ENCODE measurements around the gene VAV3. TPM values are rescaled to one million over a fixed set of nuclear protein-coding genes. Genes with fewer than 3 reads are reported as not detected.

Gene VAV3, protein sequence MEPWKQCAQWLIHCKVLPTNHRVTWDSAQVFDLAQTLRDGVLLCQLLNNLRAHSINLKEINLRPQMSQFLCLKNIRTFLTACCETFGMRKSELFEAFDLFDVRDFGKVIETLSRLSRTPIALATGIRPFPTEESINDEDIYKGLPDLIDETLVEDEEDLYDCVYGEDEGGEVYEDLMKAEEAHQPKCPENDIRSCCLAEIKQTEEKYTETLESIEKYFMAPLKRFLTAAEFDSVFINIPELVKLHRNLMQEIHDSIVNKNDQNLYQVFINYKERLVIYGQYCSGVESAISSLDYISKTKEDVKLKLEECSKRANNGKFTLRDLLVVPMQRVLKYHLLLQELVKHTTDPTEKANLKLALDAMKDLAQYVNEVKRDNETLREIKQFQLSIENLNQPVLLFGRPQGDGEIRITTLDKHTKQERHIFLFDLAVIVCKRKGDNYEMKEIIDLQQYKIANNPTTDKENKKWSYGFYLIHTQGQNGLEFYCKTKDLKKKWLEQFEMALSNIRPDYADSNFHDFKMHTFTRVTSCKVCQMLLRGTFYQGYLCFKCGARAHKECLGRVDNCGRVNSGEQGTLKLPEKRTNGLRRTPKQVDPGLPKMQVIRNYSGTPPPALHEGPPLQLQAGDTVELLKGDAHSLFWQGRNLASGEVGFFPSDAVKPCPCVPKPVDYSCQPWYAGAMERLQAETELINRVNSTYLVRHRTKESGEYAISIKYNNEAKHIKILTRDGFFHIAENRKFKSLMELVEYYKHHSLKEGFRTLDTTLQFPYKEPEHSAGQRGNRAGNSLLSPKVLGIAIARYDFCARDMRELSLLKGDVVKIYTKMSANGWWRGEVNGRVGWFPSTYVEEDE
- 1 to 10 TPM; 5.3 to 6.2 TPM for total RNA-seq

DNA sequence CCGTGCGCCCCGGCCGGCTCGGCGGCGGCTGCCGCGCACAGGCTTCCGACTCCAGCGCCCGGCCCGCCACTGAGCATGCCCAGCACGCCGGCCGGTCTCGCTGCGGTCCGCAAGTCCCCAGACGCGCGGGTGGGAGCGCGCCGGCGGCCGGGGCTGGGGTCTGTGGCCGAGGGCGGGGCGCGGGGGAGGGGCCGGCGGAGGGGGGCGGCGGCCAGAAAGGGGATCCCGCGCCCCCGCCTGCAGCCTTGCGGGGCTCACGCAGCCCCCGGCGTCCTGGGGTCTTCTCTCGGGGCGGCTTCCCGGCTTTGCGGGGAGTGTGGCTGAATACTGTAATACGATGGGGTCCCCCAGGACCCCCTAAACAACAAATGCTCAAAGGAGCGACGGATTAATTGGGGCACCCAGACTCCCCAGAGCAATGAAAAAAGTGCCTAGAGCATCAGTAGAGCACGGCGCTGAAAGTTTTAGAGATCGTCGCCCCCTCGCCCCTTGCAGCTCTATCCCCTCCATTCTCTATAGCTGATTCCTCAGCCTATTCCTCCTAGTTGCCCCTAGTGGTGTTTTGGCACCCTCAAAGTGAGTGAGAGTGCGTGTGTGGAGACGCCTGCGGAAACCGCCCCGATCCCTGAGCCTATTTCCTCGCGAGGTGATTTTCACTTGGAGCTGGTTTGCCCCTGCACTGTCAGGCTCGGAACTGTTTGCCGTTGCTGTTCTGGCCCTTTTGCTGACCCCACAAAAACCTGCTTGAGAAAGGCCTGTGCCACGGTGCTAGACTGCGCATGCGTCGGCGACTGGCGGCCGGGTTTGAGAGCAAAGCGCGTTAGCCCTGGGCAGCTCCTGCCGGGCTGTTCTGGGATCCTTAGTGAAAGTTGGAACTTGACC, at the start of gene VAV3:
TSS of gene VAV3 (minus strand) at position 71 of the 882 bp plus-strand sequence. CDS start 311 bp downstream, outside the sequence.
- intact Hi-C loops (cut with micrococcal nuclease) = no loop called here
- peaks cover 3% of the 10 kb centered on the region for H3K9me3 Mint-ChIP-seq
- no peaks in the 10 kb centered on the region for H3K36me3 Mint-ChIP-seq (ENCODE audit: low read depth)
- POLR2A ChIA-PET = interaction anchor here (1.1 to 2.4 kb wide), 5 partner anchors 9 to 178 kb away, joined by 3 to 9 read pairs (median 6); no protein-coding TSS in a partner anchor
- peak within 1 kb of the TSS; percentile 98 for H3K27ac Mint-ChIP-seq
- CTCF ChIA-PET = interaction anchor here (0.6 to 2.5 kb wide), 21 partner anchors 10 to 183 kb away, joined by 3 to 23 read pairs (median 4); no protein-coding TSS in a partner anchor
- peaks cover 23% of the 10 kb centered on the region for H3K4me1 Mint-ChIP-seq (ENCODE audit: low read depth)
- DNase-seq (peak; percentile 80), ATAC-seq (peak; percentile 55)
- peak within 1 kb of the TSS; percentile 93 for H3K4me3 Mint-ChIP-seq
- H3K27me3 Mint-ChIP-seq = no peaks in the 10 kb centered on the region
- TF ChIP-seq, protein P1, sequence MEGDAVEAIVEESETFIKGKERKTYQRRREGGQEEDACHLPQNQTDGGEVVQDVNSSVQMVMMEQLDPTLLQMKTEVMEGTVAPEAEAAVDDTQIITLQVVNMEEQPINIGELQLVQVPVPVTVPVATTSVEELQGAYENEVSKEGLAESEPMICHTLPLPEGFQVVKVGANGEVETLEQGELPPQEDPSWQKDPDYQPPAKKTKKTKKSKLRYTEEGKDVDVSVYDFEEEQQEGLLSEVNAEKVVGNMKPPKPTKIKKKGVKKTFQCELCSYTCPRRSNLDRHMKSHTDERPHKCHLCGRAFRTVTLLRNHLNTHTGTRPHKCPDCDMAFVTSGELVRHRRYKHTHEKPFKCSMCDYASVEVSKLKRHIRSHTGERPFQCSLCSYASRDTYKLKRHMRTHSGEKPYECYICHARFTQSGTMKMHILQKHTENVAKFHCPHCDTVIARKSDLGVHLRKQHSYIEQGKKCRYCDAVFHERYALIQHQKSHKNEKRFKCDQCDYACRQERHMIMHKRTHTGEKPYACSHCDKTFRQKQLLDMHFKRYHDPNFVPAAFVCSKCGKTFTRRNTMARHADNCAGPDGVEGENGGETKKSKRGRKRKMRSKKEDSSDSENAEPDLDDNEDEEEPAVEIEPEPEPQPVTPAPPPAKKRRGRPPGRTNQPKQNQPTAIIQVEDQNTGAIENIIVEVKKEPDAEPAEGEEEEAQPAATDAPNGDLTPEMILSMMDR (IDR thresholded peaks at IDR 0.05) = peak; percentile 44

DNA sequence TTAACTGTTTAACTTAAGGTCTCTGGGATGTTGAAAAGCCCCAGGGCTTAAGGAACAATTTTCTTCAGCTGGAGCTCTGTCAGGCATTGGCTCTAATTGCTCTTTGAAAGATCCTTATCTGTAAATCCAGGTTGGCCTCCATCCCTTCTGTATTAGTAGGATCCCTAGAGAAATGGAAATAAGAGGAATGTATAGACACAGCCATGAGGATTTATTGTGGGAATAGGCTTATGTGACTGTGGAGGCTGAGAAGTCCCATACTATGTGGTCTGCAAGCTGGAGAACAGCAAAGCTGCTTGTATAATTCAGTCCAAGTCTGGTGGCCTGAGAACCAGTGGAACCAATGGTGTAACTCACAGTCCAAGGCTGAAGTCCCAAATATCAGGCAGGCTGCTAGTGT, 47.6 kb upstream of the VAV3 start:
- ATAC-seq (no peak), DNase-seq (no peak)
- Mint-ChIP-seq H3K27ac (no peak overlapping the region), H3K4me3 (no peak overlapping the region), H3K27me3 (no peaks in the 10 kb centered on the region), H3K36me3 (ENCODE audit: low read depth) (no peaks in the 10 kb centered on the region), H3K4me1 (ENCODE audit: low read depth) (peaks cover 21% of the 10 kb centered on the region), H3K9me3 (no peaks in the 10 kb centered on the region)
- TF ChIP-seq, protein P1 (IDR thresholded peaks at IDR 0.05) = no peak
- POLR2A ChIA-PET = no interaction called here
- intact Hi-C loops (cut with micrococcal nuclease) = no loop called here
- CTCF ChIA-PET = interaction anchor here (1.0 to 1.3 kb wide), 2 partner anchors 12 to 13 kb away, joined by 3 to 4 read pairs; no protein-coding TSS in a partner anchor

DNA sequence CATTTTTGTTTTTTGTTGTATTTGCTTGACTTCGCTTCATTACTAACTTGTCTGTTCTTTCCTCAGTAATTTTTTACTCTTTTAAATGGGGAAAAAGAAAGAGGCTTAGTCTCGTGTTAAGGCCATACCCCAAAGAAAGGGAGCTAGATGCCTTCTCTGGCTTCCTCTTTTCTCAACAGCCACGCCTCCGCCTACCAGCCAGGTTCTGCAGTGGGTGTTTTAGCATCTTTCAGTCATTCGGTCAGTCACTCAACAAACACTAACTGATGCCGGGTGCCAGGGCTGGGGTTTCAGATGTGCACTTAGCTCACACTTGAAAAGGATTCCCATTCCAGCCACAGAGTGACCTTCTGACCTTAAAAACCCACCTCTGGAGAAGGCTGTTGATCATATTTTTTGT, 46.3 kb upstream of the VAV3 start:
- ATAC-seq = no peak
- Mint-ChIP-seq H3K27me3 (no peaks in the 10 kb centered on the region), H3K27ac (no peak overlapping the region), H3K4me3 (no peak overlapping the region), H3K36me3 (ENCODE audit: low read depth) (no peaks in the 10 kb centered on the region), H3K9me3 (no peaks in the 10 kb centered on the region), H3K4me1 (ENCODE audit: low read depth) (peaks cover 18% of the 10 kb centered on the region)
- ChIA-PET POLR2A (no interaction called here), CTCF (no interaction called here)
- TF ChIP-seq, protein P1 (IDR thresholded peaks at IDR 0.05) = no peak
- no peak for DNase-seq
- intact Hi-C loops (cut with micrococcal nuclease) = no loop called here

DNA sequence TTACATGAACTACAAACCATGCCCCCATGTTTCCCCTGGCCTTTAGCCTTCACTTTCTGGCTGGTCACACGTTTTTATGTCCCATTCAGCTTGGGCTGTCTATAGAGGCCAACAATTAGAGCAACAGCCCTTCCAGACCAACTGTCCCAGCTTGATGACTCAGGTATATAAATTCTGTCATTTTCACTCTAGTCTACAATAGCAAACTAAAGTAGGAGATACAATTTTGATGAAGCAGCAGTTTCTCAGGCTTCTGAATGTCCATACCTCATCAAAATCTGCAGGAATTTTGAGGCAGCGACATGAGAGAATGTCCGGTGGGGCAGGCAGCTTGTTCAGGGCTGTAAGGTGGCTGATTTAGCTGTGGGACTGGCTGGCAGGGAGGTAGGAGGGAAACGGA, 45.6 kb upstream of the VAV3 start:
- intact Hi-C loops (cut with micrococcal nuclease) = no loop called here
- ChIA-PET CTCF (no interaction called here), POLR2A (interaction anchor here (0.5 kb wide), 1 partner anchor 65 kb away, joined by 3 read pairs; no protein-coding TSS in a partner anchor)
- DNase-seq (no peak), ATAC-seq (no peak)
- TF ChIP-seq, protein P1 (IDR thresholded peaks at IDR 0.05) = no peak
- H3K27ac Mint-ChIP-seq = no peak overlapping the region
- H3K4me3 Mint-ChIP-seq = no peak overlapping the region
- H3K27me3 Mint-ChIP-seq = no peaks in the 10 kb centered on the region
- H3K36me3 Mint-ChIP-seq (ENCODE audit: low read depth) = no peaks in the 10 kb centered on the region
- H3K9me3 Mint-ChIP-seq = no peaks in the 10 kb centered on the region
- H3K4me1 Mint-ChIP-seq (ENCODE audit: low read depth) = peaks cover 18% of the 10 kb centered on the region
